Effector memory CD8-positive, alpha-beta T cell (primary cell): ENCODE data around the gene MYO1G.

ENCODE experiments used
- ATAC-seq: fragments of 150-1000 bp; cut with Tn5 transposase; replicated peaks from 2 replicates; pipeline ENCODE4 v1.10.0; 2021; ENCODE audit warnings: mild to moderate bottlenecking, moderate library complexity
- DNase-seq, 3 experiments: peaks; one replicate each; pipeline ENCODE4 v3.0.0; 2021
- H3K27ac Mint-ChIP-seq, 2 donors: one replicate each; pipeline ENCODE4 v1.8.0; 2022; ENCODE audit warnings: mild to moderate bottlenecking in 2 of 2, mixed read lengths in 2 of 2, moderate library complexity in 2 of 2
- H3K27me3 Mint-ChIP-seq, 2 donors: one replicate each; pipeline ENCODE4 v1.8.0; 2022; ENCODE audit warnings: mixed read lengths in 2 of 2
- H3K36me3 Mint-ChIP-seq: one replicate; pipeline ENCODE4 v1.8.0; 2022; ENCODE audit warnings: mild to moderate bottlenecking, moderate library complexity, mixed read lengths; ENCODE audit not compliant: insufficient read depth
- H3K4me1 Mint-ChIP-seq, 2 donors: one replicate each; pipeline ENCODE4 v1.8.0; 2022; ENCODE audit warnings: low read depth in 2 of 2, mixed read lengths in 2 of 2
- H3K4me3 Mint-ChIP-seq, 2 donors: one replicate each; pipeline ENCODE4 v1.8.0; 2022; ENCODE audit warnings: mild to moderate bottlenecking in 2 of 2, mixed read lengths in 2 of 2, moderate library complexity in 2 of 2
- H3K9me3 Mint-ChIP-seq, 2 donors: one replicate each; pipeline ENCODE4 v1.8.0; 2022; ENCODE audit warnings: mixed read lengths in 2 of 2

The MYO1G gene

GRCh38 chr7:44982535-44982923 is 3.7 kb upstream of the MYO1G start:
- H3K36me3 Mint-ChIP-seq = peaks cover 90% of the 10 kb centered on the region

DNA sequence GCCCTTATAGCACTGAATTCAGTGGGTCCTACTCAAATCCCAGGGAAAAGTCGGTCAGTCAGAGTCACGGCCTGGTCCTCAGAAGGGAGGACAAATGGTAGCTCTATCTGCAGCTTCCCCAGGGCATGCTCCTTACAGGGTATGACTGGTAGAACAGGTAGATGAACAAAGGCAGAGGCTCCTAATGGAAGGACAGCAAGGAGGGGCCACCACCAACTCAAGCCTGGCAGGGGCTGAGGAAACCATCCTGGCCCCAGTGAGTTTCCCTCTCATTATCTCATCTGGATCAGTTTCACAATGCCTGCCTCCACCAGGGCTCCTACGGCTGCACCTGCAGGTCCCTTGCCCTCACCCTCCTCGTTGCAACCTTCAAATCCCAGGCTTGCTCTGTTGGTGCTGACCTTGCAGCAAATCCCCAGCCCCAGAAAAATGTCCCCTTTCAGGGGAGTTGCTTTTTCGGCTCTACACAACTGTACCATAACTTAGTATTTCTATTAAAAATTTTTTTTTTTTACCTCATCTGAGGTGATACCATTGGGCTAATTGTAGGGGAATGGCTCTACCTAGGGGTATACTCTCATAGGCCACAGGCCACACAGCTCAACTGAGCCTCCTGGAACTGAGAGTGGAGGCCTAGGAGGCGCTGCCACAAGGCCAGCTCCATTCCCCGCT is 2.4 kb upstream of the MYO1G start:
- Mint-ChIP-seq H3K27me3 (no peaks in the 10 kb centered on the region), H3K4me1 (peaks cover 64 to 79% of the 10 kb centered on the region in 2 donors), H3K27ac (peak overlapping the region; percentile 98), H3K9me3 (no peaks in the 10 kb centered on the region), H3K36me3 (peaks cover 92% of the 10 kb centered on the region), H3K4me3 (peak overlapping the region; percentile 99)
- ATAC-seq (no peak), DNase-seq (no peak)

More at GRCh38 chr7:44982535-44982923, 3.7 kb upstream of the MYO1G start:
- H3K27ac Mint-ChIP-seq = peak overlapping the region; percentile 98
- DNase-seq (no peak), ATAC-seq (no peak)
- no peaks in the 10 kb centered on the region for H3K27me3 Mint-ChIP-seq
- H3K4me3 Mint-ChIP-seq = no peak overlapping the region
- H3K4me1 Mint-ChIP-seq = peaks cover 69 to 75% of the 10 kb centered on the region in 2 donors
- H3K9me3 Mint-ChIP-seq = no peaks in the 10 kb centered on the region

DNA sequence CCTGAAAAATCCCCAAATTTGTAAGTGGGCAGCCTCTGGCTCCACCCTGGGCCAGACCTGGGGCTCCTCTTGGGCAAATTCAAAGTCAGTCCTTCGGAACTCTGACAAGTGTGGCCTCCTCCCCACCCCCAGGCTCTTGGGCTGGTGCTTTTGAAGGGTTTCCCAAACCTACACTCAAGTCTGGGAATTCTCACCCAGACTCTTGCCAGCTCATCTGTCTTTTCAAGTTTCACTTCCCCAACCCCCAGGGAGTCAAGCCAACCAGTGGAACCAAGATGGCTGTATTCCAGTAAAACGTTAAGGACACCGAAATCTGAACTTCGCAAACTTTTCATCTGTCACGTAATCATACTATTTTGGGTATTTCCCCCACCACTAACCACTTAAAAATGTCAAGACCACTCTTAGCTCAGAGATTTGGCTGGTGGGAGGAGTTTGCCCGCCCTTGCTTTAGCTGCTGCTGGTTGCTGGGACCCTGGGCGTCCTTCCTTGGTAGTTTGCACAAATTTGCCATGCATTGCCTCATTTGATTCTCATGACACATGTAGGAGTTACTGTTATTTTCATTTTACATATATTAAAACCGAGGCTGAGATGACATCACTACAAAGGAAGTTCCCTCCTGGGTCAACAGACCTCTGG is 1.7 kb upstream of the MYO1G start:
- H3K27ac Mint-ChIP-seq = peak overlapping the region; percentile 98
- DNase-seq (peak; percentile 69 to 73 (median 71)), ATAC-seq (peak; percentile 49)
- H3K4me3 Mint-ChIP-seq = peak overlapping the region; percentile 99
- peaks cover 58 to 75% of the 10 kb centered on the region in 2 donors for H3K4me1 Mint-ChIP-seq
- H3K36me3 Mint-ChIP-seq = peaks cover 92% of the 10 kb centered on the region
- no peaks in the 10 kb centered on the region for H3K9me3 Mint-ChIP-seq
- no peaks in the 10 kb centered on the region for H3K27me3 Mint-ChIP-seq

DNA sequence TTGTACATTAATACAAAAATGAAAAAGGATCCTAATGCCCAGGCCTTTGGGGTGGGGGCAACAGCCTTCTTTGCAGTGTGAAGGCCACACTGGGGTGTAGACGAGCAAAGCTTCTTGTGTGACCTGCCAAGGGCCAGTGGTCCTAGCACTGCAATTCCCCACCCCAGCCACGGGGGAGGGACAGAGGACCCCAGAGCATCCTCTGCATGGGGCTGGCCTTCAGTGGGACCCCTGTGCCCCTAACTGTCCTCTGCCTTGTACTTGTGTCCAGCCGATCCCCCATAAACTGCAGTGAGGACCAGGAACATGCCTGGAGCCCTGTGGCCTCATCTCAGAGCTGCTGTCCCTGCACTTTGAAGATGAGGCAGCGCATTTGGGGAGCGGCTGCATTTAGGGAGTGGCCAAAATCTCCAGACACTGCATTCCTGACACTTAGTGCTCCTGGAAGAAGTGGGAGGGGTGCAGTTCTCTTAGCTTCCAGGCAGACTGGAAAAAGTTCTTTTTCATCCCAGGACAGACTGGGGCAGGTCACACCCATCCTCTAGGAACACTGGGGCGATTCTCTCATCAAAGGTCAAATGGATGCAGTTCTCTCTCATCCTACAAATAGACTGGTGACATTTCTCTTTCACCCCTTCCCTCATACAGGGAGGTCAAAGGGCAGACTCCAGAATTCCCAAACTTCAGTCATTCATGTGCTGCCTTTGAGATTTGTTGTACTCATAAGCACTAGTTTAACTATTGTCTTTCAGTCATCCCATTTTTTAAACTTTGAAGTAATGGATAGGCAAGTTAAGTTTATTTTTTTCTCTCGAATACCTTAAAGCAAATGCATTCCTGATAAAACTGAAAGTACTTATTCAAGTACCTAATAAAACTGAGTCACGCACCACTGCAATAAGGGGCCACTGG is 922 bp upstream of the MYO1G start:
- Mint-ChIP-seq H3K27me3 (no peaks in the 10 kb centered on the region), H3K4me1 (peaks cover 53 to 73% of the 10 kb centered on the region in 2 donors), H3K9me3 (no peaks in the 10 kb centered on the region), H3K4me3 (peak overlapping the region; percentile 99), H3K27ac (peak overlapping the region; percentile 98), H3K36me3 (peaks cover 91% of the 10 kb centered on the region)
- DNase-seq = no peak
- ATAC-seq = no peak

GRCh38 chr7:44977959-44978335 is 868 bp downstream of the MYO1G start:
- H3K36me3 Mint-ChIP-seq = peaks cover 91% of the 10 kb centered on the region
- ATAC-seq (no peak), DNase-seq (no peak)
- H3K27me3 Mint-ChIP-seq = no peaks in the 10 kb centered on the region
- peaks cover 40 to 69% of the 10 kb centered on the region in 2 donors for H3K4me1 Mint-ChIP-seq
- H3K9me3 Mint-ChIP-seq = no peaks in the 10 kb centered on the region
- peak overlapping the region; percentile 99 for H3K4me3 Mint-ChIP-seq
- H3K27ac Mint-ChIP-seq = peak overlapping the region; percentile 98

- H3K4me3 Mint-ChIP-seq = peak overlapping the region; percentile 99
- DNase-seq (peak; percentile 61 to 65 (median 64)), ATAC-seq (peak; percentile 46)
- H3K4me1 Mint-ChIP-seq = peaks cover 40 to 69% of the 10 kb centered on the region in 2 donors
- no peaks in the 10 kb centered on the region for H3K27me3 Mint-ChIP-seq
- H3K27ac Mint-ChIP-seq = peak overlapping the region; percentile 98
- peaks cover 91% of the 10 kb centered on the region for H3K36me3 Mint-ChIP-seq
- no peaks in the 10 kb centered on the region for H3K9me3 Mint-ChIP-seq
Measured at GRCh38 chr7:44977304-44977958, 1.4 kb downstream of the MYO1G start.

GRCh38 chr7:44976746-44977196 is 2.0 kb downstream of the MYO1G start:
- Mint-ChIP-seq H3K4me3 (peak overlapping the region; percentile 99), H3K36me3 (peaks cover 91% of the 10 kb centered on the region), H3K27me3 (no peaks in the 10 kb centered on the region), H3K27ac (peak overlapping the region; percentile 98), H3K4me1 (peaks cover 47 to 73% of the 10 kb centered on the region in 2 donors), H3K9me3 (no peaks in the 10 kb centered on the region)
- DNase-seq = no peak
- no peak for ATAC-seq

- Mint-ChIP-seq H3K9me3 (no peaks in the 10 kb centered on the region), H3K4me1 (peaks cover 47 to 71% of the 10 kb centered on the region in 2 donors), H3K36me3 (peaks cover 93% of the 10 kb centered on the region), H3K4me3 (peak overlapping the region; percentile 99), H3K27ac (peak overlapping the region; percentile 98), H3K27me3 (no peaks in the 10 kb centered on the region)
- DNase-seq = no peak
- no peak for ATAC-seq
Measured at GRCh38 chr7:44976040-44976745, 2.6 kb downstream of the MYO1G start.

GRCh38 chr7:44975331-44976039 is 3.3 kb downstream of the MYO1G start:
- Mint-ChIP-seq H3K9me3 (no peaks in the 10 kb centered on the region), H3K4me3 (peak overlapping the region in 1 of 2 donors; percentile 59), H3K4me1 (peaks cover 40 to 63% of the 10 kb centered on the region in 2 donors), H3K27me3 (no peaks in the 10 kb centered on the region), H3K27ac (peak overlapping the region; percentile 98), H3K36me3 (peaks cover 93% of the 10 kb centered on the region)
- DNase-seq = no peak
- ATAC-seq = no peak

GRCh38 chr7:44974549-44974948 is 4.3 kb downstream of the MYO1G start:
- no peak for ATAC-seq
- Mint-ChIP-seq H3K4me3 (peak overlapping the region; percentile 38 to 59), H3K27ac (peak overlapping the region; percentile 85 to 98), H3K36me3 (peaks cover 95% of the 10 kb centered on the region), H3K4me1 (peaks cover 32 to 54% of the 10 kb centered on the region in 2 donors), H3K27me3 (no peaks in the 10 kb centered on the region), H3K9me3 (no peaks in the 10 kb centered on the region)
- no peak for DNase-seq

- Mint-ChIP-seq H3K9me3 (no peaks in the 10 kb centered on the region), H3K4me1 (peaks cover 26 to 47% of the 10 kb centered on the region in 2 donors), H3K27me3 (no peaks in the 10 kb centered on the region), H3K4me3 (peak overlapping the region in 1 of 2 donors; percentile 59), H3K27ac (peak overlapping the region; percentile 85 to 98), H3K36me3 (peaks cover 95% of the 10 kb centered on the region)
- ATAC-seq = peak; percentile 32
- DNase-seq = peak; percentile 58 to 62 (median 58)
Measured at GRCh38 chr7:44973610-44974401, 5.0 kb downstream of the MYO1G start.
